ENCODE measurements around the gene PRRX2. TPM values are rescaled to one million over a fixed set of nuclear protein-coding genes. Genes with fewer than 3 reads are reported as not detected.
"Not testable (repeated sequence)": the region's sequence is repeated elsewhere in the genome, so short reads cannot be mapped to it uniquely, and the experiment has no call there.

The PRRX2 gene
- total RNA-seq, 2 experiments from 2014 or later, result not detected

- H3K27me3 Mint-ChIP-seq, result peaks cover 21% of the 10 kb centered on the region
- ChIA-PET CTCF (interaction anchor here (1.8 kb wide), 1 partner anchor 19 kb away, joined by 7 read pairs; no protein-coding TSS in a partner anchor), POLR2A (no interaction called here)
- DNase-seq, result no peak
- peaks cover 19% of the 10 kb centered on the region for H3K4me1 Mint-ChIP-seq
- H3K27ac Mint-ChIP-seq, result no peak overlapping the region
- H3K4me3 Mint-ChIP-seq, result no peak overlapping the region
- H3K9me3 Mint-ChIP-seq, result no peaks in the 10 kb centered on the region
- H3K36me3 Mint-ChIP-seq (ENCODE audit: low read depth), result no peaks in the 10 kb centered on the region
These were observed 91.6 kb downstream of the PRRX2 start for GRCh38 chr9:129757045-129757444.

GRCh38 chr9:129759319-129759718 lies 93.9 kb downstream of the PRRX2 start:
- H3K9me3 Mint-ChIP-seq, result no peaks in the 10 kb centered on the region
- H3K27ac Mint-ChIP-seq, result no peak overlapping the region
- CTCF ChIA-PET, result interaction anchor here (1.9 to 2.1 kb wide), 2 partner anchors 21 to 33 kb away, joined by 5 to 8 read pairs; no protein-coding TSS in a partner anchor
- peaks cover 13% of the 10 kb centered on the region for H3K27me3 Mint-ChIP-seq
- peaks cover 11% of the 10 kb centered on the region for H3K4me1 Mint-ChIP-seq
- DNase-seq, result no peak
- POLR2A ChIA-PET, result interaction anchor here (1.1 to 1.5 kb wide), 2 partner anchors 16 to 47 kb away, joined by 3 read pairs; no protein-coding TSS in a partner anchor
- no peaks in the 10 kb centered on the region for H3K36me3 Mint-ChIP-seq (ENCODE audit: low read depth)
- no peak overlapping the region for H3K4me3 Mint-ChIP-seq

GRCh38 chr9:129759804-129760502 lies 94.5 kb downstream of the PRRX2 start:
- no peak overlapping the region for H3K4me3 Mint-ChIP-seq
- H3K27ac Mint-ChIP-seq, result no peak overlapping the region
- DNase-seq, result no peak
- peaks cover 13% of the 10 kb centered on the region for H3K27me3 Mint-ChIP-seq
- no peaks in the 10 kb centered on the region for H3K36me3 Mint-ChIP-seq (ENCODE audit: low read depth)
- ChIA-PET POLR2A (interaction anchor here (1.1 to 1.5 kb wide), 2 partner anchors 16 to 48 kb away, joined by 3 read pairs; no protein-coding TSS in a partner anchor), CTCF (interaction anchor here (1.9 to 2.1 kb wide), 2 partner anchors 22 to 33 kb away, joined by 5 to 8 read pairs; no protein-coding TSS in a partner anchor)
- no peaks in the 10 kb centered on the region for H3K9me3 Mint-ChIP-seq
- peaks cover 11% of the 10 kb centered on the region for H3K4me1 Mint-ChIP-seq

GRCh38 chr9:129760784-129761183 lies 95.3 kb downstream of the PRRX2 start:
- DNase-seq; POLR2A ChIA-PET; H3K36me3 Mint-ChIP-seq (ENCODE audit: low read depth); H3K27ac Mint-ChIP-seq; H3K4me3 Mint-ChIP-seq; H3K9me3 Mint-ChIP-seq: not testable (repeated sequence)
- H3K27me3 Mint-ChIP-seq, result peaks cover 11% of the 10 kb centered on the region
- CTCF ChIA-PET, result interaction anchor here (1.3 to 2.1 kb wide), 2 partner anchors 34 to 35 kb away, joined by 3 to 8 read pairs; no protein-coding TSS in a partner anchor
- H3K4me1 Mint-ChIP-seq, result peaks cover 11% of the 10 kb centered on the region

GRCh38 chr9:129761293-129761900 lies 96.0 kb downstream of the PRRX2 start:
- ChIA-PET POLR2A (no interaction called here), CTCF (interaction anchor here (0.9 to 1.3 kb wide), 3 partner anchors 23 to 35 kb away, joined by 3 to 5 read pairs (median 4); no protein-coding TSS in a partner anchor)
- no peaks in the 10 kb centered on the region for H3K9me3 Mint-ChIP-seq
- no peaks in the 10 kb centered on the region for H3K36me3 Mint-ChIP-seq (ENCODE audit: low read depth)
- no peak overlapping the region for H3K27ac Mint-ChIP-seq
- peaks cover 11% of the 10 kb centered on the region for H3K4me1 Mint-ChIP-seq
- peaks cover 11% of the 10 kb centered on the region for H3K27me3 Mint-ChIP-seq
- no peak overlapping the region for H3K4me3 Mint-ChIP-seq
- DNase-seq, result no peak

- peaks cover 11% of the 10 kb centered on the region for H3K27me3 Mint-ChIP-seq
- no peak overlapping the region for H3K27ac Mint-ChIP-seq
- ChIA-PET POLR2A (no interaction called here), CTCF (interaction anchor here (0.9 to 1.3 kb wide), 3 partner anchors 24 to 36 kb away, joined by 3 to 5 read pairs (median 4); no protein-coding TSS in a partner anchor)
- no peak overlapping the region for H3K4me3 Mint-ChIP-seq
- peaks cover 12% of the 10 kb centered on the region for H3K4me1 Mint-ChIP-seq
- no peaks in the 10 kb centered on the region for H3K9me3 Mint-ChIP-seq
- DNase-seq, result no peak
- no peaks in the 10 kb centered on the region for H3K36me3 Mint-ChIP-seq (ENCODE audit: low read depth)
These were observed 96.5 kb downstream of the PRRX2 start for GRCh38 chr9:129761901-129762369.

- CTCF ChIA-PET, result interaction anchor here (0.9 to 1.3 kb wide), 4 partner anchors 24 to 36 kb away, joined by 3 to 5 read pairs (median 4); no protein-coding TSS in a partner anchor
- not testable (repeated sequence) for H3K4me3 Mint-ChIP-seq
These were observed 97.0 kb downstream of the PRRX2 start for GRCh38 chr9:129762370-129762984.

GRCh38 chr9:129762985-129763926 lies 97.8 kb downstream of the PRRX2 start:
- CTCF ChIA-PET, result interaction anchor here (0.9 to 1.4 kb wide), 3 partner anchors 18 to 38 kb away, joined by 3 to 4 read pairs (median 4); no protein-coding TSS in a partner anchor
- POLR2A ChIA-PET, result no interaction called here

More at GRCh38 chr9:129762370-129762984, 97.0 kb downstream of the PRRX2 start:
- H3K4me1 Mint-ChIP-seq; H3K27ac Mint-ChIP-seq; H3K9me3 Mint-ChIP-seq; H3K36me3 Mint-ChIP-seq (ENCODE audit: low read depth); DNase-seq; POLR2A ChIA-PET: not testable (repeated sequence)
- peaks cover 11% of the 10 kb centered on the region for H3K27me3 Mint-ChIP-seq

GRCh38 chr9:129765764-129766317 lies 100.4 kb downstream of the PRRX2 start:
- no peak for DNase-seq
- Mint-ChIP-seq H3K9me3 (no peaks in the 10 kb centered on the region), H3K4me1 (peaks cover 5% of the 10 kb centered on the region), H3K27ac (no peak overlapping the region), H3K36me3 (ENCODE audit: low read depth) (no peaks in the 10 kb centered on the region), H3K27me3 (peaks cover 9% of the 10 kb centered on the region), H3K4me3 (no peak overlapping the region)
- ChIA-PET CTCF (interaction anchor here (0.7 to 3.4 kb wide), 2 partner anchors 18 to 28 kb away, joined by 3 to 16 read pairs; no protein-coding TSS in a partner anchor), POLR2A (interaction anchor here (0.9 kb wide), 1 partner anchor 11 kb away, joined by 4 read pairs; no protein-coding TSS in a partner anchor)

More at GRCh38 chr9:129762985-129763926, 97.8 kb downstream of the PRRX2 start:
- Mint-ChIP-seq H3K9me3 (no peaks in the 10 kb centered on the region), H3K27me3 (peaks cover 8% of the 10 kb centered on the region), H3K27ac (no peak overlapping the region), H3K4me3 (no peak overlapping the region), H3K4me1 (peaks cover 5% of the 10 kb centered on the region), H3K36me3 (ENCODE audit: low read depth) (no peaks in the 10 kb centered on the region)
- no peak for DNase-seq

- Mint-ChIP-seq H3K27ac (no peak overlapping the region), H3K36me3 (ENCODE audit: low read depth) (no peaks in the 10 kb centered on the region), H3K4me1 (peaks cover 5% of the 10 kb centered on the region), H3K27me3 (peaks cover 1% of the 10 kb centered on the region), H3K4me3 (no peak overlapping the region), H3K9me3 (no peaks in the 10 kb centered on the region)
- CTCF ChIA-PET, result interaction anchor here (3.4 kb wide), 1 partner anchor 31 kb away, joined by 16 read pairs; no protein-coding TSS in a partner anchor
- DNase-seq, result no peak
- POLR2A ChIA-PET, result no interaction called here
These were observed 103.0 kb downstream of the PRRX2 start for GRCh38 chr9:129768486-129768885.

- Mint-ChIP-seq H3K4me1 (peaks cover 5% of the 10 kb centered on the region), H3K27me3 (peaks cover 4% of the 10 kb centered on the region), H3K9me3 (no peaks in the 10 kb centered on the region), H3K27ac (no peak overlapping the region), H3K4me3 (no peak overlapping the region), H3K36me3 (ENCODE audit: low read depth) (no peaks in the 10 kb centered on the region)
- ChIA-PET CTCF (interaction anchor here (1.5 kb wide), 1 partner anchor 43 kb away, joined by 6 read pairs; no protein-coding TSS in a partner anchor), POLR2A (no interaction called here)
- no peak for DNase-seq
These were observed 104.2 kb downstream of the PRRX2 start for GRCh38 chr9:129769669-129770068.
